Activated naive CD4-positive, alpha-beta T cell treated with anti-CD3 and anti-CD28 coated beads, Interleukin-2, amount 50 U/mL, for 24 hours (primary cell): ENCODE data around the gene PEAK1.
"Not testable (repeated sequence)": the region's sequence is repeated elsewhere in the genome, so short reads cannot be mapped to it uniquely, and the experiment has no call there.

ENCODE experiments used
- H3K27ac Mint-ChIP-seq: one replicate; pipeline ENCODE4 v1.8.0; 2021; ENCODE audit warnings: mild to moderate bottlenecking, mixed read lengths
- H3K27me3 Mint-ChIP-seq: one replicate; pipeline ENCODE4 v1.8.0; 2021; ENCODE audit warnings: mixed read lengths
- H3K36me3 Mint-ChIP-seq: one replicate; pipeline ENCODE4 v1.8.0; 2021; ENCODE audit warnings: mixed read lengths
- H3K4me1 Mint-ChIP-seq: one replicate; pipeline ENCODE4 v1.8.0; 2021; ENCODE audit warnings: mixed read lengths
- H3K4me3 Mint-ChIP-seq: one replicate; pipeline ENCODE4 v1.8.0; 2021; ENCODE audit warnings: mild to moderate bottlenecking, mixed read lengths
- H3K9me3 Mint-ChIP-seq: one replicate; pipeline ENCODE4 v1.8.0; 2021; ENCODE audit warnings: mixed read lengths

PEAK1 gene

DNA sequence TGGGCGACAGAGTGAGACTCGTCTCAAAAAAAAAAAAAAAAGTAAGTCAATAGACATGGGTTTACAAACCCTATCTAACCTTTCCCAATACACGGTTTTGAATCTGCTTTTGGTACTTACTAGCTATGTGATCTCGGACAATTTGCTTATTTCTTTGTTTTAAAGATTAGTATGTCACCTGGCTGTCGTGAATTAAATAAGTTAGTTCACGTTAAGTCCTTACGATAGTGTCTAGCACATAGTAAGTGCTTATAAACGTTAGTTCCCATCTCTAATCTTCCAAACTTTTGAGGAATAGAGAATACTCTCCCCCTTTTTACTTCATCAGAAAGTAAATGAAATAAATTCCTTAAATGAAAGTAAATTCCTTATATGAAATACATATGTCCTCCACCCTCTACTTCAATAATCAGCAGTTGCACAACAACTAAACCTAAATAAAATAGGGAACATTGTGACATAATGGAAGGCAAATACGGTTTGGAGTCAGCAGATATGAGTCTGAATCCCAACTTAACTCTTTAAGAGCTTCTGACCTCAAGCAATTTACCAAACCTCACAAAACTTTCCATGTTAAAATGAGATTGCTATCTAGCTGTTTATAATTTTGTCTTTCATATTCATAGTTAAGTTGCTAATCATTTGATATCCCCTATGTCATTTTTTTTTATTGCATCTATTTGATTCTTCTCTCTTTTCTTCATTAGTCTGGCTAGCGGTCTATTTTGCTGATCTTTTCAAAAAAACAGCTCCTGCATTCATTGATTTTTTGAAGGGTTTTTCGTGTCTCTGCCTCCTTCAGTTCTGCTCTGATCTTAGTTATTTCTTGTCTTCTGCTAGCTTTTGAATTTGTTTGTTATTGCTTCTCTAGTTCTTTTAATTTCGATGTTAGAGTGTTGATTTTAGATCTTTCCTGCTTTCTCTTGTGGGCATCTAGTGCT is 134.6 kb downstream of the PEAK1 start:
- no peaks in the 10 kb centered on the region for H3K27me3 Mint-ChIP-seq
- H3K4me1 Mint-ChIP-seq, result no peaks in the 10 kb centered on the region

DNA sequence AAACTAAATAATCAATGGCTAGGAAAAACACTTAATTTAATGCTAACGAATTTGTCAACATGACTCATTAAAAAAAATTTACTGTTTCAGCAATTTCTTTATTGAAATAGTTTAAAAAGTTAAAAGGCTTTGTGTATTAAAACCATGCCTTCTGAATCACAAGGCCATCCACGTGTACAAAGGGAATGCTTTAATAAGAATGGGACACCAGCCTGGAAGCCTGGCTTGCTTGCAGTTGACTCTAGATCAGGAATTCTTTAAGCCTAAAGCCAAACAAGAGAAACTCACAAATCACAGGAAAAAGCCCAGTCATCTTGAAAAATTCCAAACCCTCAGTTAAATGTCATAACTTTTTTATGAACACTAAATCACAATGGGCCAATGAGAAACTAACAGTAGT is 137.6 kb downstream of the PEAK1 start:
- Mint-ChIP-seq H3K4me1 (no peaks in the 10 kb centered on the region), H3K4me3 (no peak overlapping the region), H3K36me3 (peaks cover 19% of the 10 kb centered on the region)

More for the DNA sequence above, 134.6 kb downstream of the PEAK1 start:
- H3K4me3 Mint-ChIP-seq, result no peak overlapping the region
- no peak overlapping the region for H3K27ac Mint-ChIP-seq
- H3K36me3 Mint-ChIP-seq, result peaks cover 17% of the 10 kb centered on the region
- no peaks in the 10 kb centered on the region for H3K9me3 Mint-ChIP-seq

DNA sequence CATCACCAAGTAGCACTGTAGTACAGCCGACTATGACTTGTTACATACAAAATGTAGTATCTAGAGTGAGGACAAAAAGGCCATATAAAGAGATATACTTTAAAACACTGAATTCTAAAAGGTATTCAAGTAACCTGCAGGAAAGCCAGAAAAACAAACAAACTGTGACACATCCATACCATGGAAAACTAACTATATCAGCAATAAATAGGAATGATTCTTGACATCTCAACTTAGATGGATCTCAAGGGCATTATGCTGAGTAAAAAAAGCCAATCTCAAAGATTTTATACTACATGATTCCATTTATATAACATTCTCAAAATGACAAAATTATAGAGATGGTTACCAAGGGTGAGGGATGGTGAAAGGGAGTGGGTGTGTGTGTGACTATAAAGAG is 143.0 kb downstream of the PEAK1 start:
- H3K27ac Mint-ChIP-seq, result no peak overlapping the region
- H3K4me3 Mint-ChIP-seq, result no peak overlapping the region
- H3K36me3 Mint-ChIP-seq, result peaks cover 8% of the 10 kb centered on the region
- no peaks in the 10 kb centered on the region for H3K27me3 Mint-ChIP-seq
- H3K4me1 Mint-ChIP-seq, result peaks cover 6% of the 10 kb centered on the region
- H3K9me3 Mint-ChIP-seq, result no peaks in the 10 kb centered on the region

More for the DNA sequence above, 137.6 kb downstream of the PEAK1 start:
- H3K27ac Mint-ChIP-seq, result no peak overlapping the region
- no peaks in the 10 kb centered on the region for H3K9me3 Mint-ChIP-seq
- no peaks in the 10 kb centered on the region for H3K27me3 Mint-ChIP-seq

DNA sequence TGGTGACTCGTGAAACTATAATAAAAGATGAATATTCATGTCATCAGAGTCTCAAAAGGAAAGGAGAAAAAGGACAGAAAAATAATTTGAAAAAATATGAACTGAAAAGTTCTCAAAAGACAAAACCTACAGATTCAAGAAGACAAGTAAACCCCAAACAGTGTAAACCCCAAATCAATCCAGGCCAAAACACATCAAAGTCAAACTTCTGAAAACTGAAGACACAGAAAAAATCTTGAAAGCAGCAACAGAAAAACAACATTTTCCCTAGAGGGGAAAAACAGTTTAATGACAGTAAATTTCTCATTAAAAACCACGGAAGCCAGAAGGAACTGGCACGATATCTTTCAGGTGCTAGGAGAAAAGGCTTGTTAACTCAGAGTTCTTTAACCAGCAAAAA is 143.8 kb downstream of the PEAK1 start:
- no peak overlapping the region for H3K27ac Mint-ChIP-seq
- no peaks in the 10 kb centered on the region for H3K9me3 Mint-ChIP-seq

DNA sequence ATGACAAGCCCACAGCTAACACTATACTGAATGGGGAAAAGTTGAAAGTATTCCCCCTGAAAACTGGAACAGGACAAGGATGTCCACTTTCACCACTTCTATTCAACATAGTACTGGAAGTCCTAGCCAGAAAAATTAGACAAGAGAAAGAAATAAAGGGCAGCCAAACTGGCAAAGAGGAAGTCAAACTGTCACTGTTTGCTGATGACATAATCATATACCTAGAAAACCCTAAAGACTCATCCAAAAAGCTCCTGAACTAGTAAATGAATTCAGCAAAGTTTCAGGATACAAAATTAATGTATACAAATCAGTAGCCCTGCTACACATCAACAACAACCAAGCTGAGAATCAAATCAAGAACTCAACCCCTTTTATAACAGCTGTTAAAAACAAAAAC is 146.8 kb downstream of the PEAK1 start:
- H3K27me3 Mint-ChIP-seq, H3K9me3 Mint-ChIP-seq, H3K4me1 Mint-ChIP-seq: not testable (repeated sequence)

More for the DNA sequence above, 143.8 kb downstream of the PEAK1 start:
- Mint-ChIP-seq H3K4me1 (peaks cover 6% of the 10 kb centered on the region), H3K27me3 (no peaks in the 10 kb centered on the region), H3K36me3 (peaks cover 8% of the 10 kb centered on the region), H3K4me3 (no peak overlapping the region)

DNA sequence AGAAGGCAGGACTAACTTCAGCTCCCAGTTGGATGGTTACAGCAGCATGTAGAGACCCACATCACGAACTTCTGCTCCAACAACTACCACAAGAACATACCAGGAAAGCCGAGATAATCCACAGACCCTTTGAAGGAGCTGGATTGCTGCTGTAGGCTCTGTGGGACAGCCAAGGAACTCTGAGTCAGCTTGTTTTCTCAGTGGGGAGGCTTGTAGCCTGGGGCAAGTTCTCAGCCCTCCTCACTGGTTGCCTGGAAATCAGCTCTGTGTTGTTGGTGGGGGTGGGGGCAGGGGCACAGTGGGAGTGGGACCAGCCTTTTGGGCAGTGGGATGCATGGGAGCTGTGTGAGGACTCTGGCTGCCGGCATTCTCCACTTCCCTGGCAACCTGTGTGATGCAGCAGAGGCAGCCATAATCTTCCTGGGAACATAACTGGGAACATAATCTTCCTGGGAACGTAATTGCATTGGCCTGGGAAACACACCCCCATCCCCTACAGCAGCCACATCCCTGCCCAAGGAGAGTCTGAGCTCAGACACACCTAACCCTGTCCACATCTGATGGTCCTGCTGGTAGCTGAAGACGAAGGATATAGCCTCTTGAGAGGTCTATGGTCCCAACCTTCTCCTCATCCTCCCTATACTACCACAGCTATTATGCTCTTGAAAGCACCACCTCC is 153.1 kb downstream of the PEAK1 start:
- H3K36me3 Mint-ChIP-seq, result peaks cover 10% of the 10 kb centered on the region
- no peaks in the 10 kb centered on the region for H3K9me3 Mint-ChIP-seq
- H3K27me3 Mint-ChIP-seq, result no peaks in the 10 kb centered on the region
- H3K4me3 Mint-ChIP-seq, result no peak overlapping the region
- no peak overlapping the region for H3K27ac Mint-ChIP-seq
- no peaks in the 10 kb centered on the region for H3K4me1 Mint-ChIP-seq

More for the DNA sequence above, 146.8 kb downstream of the PEAK1 start:
- H3K36me3 Mint-ChIP-seq, H3K4me3 Mint-ChIP-seq, H3K27ac Mint-ChIP-seq: not testable (repeated sequence)

DNA sequence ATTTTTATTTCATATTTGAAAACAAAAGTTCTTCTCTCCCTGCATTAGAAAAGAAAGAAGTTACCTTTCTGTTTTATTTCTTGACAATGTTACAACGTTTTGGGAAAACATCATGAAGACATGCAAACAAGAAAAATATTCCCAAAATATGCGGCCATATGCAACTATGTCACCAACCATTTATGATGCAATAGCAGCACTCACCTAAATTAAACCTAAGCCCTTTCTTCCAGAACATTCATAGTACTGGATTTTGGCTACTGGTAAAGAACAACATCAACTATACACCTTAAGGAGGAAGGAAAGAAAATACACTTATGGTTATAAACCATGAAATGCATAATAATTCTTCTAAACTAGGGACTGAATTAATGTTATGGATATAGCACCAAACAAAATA is 164.5 kb downstream of the PEAK1 start:
- Mint-ChIP-seq H3K27ac (no peak overlapping the region), H3K36me3 (peaks cover 11% of the 10 kb centered on the region), H3K9me3 (no peaks in the 10 kb centered on the region), H3K27me3 (no peaks in the 10 kb centered on the region), H3K4me1 (no peaks in the 10 kb centered on the region), H3K4me3 (no peak overlapping the region)

DNA sequence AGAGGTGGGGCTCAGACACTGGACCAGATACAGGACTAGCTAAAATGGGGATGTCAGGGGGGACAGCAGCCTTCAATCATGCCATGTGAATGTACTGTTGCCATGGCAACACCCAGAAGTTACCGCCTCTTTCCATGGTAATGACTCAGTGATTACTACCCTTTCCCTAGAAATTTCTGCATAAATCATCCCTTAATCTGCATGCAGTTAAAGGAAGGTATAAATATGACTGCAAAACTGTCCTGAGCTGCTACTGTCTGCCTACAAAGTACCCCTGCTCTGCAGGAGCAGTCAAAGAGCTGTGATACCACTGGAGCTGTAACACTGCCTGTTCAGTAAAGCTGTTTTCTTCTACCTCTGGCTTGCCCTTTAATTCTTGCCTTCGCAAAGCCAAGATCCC is 168.2 kb downstream of the PEAK1 start:
- H3K4me3 Mint-ChIP-seq, result no peak overlapping the region
- H3K36me3 Mint-ChIP-seq, result peaks cover 4% of the 10 kb centered on the region
- no peaks in the 10 kb centered on the region for H3K9me3 Mint-ChIP-seq
- H3K4me1 Mint-ChIP-seq, result no peaks in the 10 kb centered on the region
- no peak overlapping the region for H3K27ac Mint-ChIP-seq
- no peaks in the 10 kb centered on the region for H3K27me3 Mint-ChIP-seq

DNA sequence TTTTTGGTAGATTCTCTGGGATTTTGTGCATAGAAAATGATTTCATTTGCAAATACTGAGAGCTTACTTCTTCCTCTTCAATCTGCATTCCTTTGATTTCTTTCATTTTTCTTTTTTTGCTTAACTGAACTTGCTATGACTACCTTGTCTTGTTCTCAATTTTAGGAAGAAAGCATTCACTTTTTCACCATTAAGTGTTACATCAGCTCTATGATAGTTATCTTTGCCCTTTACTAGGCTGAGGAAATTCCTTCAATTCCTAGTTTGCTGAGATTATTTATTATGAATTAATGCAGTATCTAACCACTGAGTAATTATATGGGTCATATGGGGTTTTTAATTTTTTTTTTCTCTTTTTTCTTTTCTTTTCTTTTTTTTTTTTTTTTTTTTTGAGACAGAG is 172.8 kb downstream of the PEAK1 start:
- Mint-ChIP-seq H3K27me3 (no peaks in the 10 kb centered on the region), H3K36me3 (no peaks in the 10 kb centered on the region), H3K4me1 (peaks cover 5% of the 10 kb centered on the region), H3K4me3 (no peak overlapping the region), H3K9me3 (no peaks in the 10 kb centered on the region), H3K27ac (no peak overlapping the region)

DNA sequence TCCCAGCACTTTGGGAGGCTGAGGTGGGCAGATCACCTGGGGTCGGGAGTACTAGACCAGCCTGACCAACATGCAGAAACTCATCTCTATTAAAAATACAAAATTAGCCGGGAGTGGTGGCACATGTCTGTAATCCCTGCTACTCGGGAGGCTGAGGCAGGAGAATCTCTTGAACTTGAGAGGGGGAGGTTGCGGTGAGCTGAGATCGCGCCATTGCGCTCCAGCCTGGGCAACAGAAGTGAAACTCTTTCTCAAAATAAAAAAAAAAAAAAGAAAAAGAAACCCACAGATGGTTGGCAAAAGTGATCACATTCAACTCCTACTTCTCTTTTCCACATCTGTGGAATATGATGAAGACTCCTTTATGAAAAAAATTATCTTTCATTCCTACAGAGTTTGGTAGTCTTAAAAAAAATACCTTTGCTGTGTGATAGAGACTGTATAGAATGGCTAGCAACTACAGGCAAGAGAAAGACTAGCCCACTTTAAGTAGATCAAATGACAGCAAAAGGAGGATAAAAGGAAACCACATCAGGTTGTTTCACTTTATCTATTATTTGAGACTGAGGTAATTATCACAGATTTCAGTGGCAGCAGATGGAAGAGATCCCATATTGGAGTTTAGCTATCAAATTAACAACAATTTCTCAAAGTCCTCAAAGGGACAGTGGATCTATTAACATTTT is 176.0 kb downstream of the PEAK1 start:
- H3K27ac Mint-ChIP-seq, result no peak overlapping the region

DNA sequence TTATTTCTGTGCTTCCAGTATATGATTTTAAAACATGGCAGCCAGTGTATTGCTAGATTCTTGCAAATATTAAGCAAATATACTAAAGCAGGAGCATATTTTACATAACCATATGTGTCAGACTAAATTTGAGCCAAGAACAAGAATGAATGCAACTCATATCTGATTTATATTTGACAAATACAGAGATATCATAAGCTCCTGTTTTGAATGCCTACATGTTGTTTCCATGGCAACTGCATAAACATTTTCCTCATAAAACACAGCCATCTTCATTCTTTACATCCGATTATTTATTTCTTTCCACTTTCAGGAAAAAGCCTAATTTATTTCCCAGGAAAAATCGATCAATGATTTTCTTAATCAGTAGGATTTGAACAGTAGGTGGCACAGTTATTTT is 176.8 kb downstream of the PEAK1 start:
- H3K9me3 Mint-ChIP-seq, result no peaks in the 10 kb centered on the region
- H3K27me3 Mint-ChIP-seq, result no peaks in the 10 kb centered on the region
- no peak overlapping the region for H3K27ac Mint-ChIP-seq
- peaks cover 5% of the 10 kb centered on the region for H3K4me1 Mint-ChIP-seq
- H3K36me3 Mint-ChIP-seq, result peaks cover 4% of the 10 kb centered on the region
- H3K4me3 Mint-ChIP-seq, result no peak overlapping the region

More for the DNA sequence above, 176.0 kb downstream of the PEAK1 start:
- peaks cover 5% of the 10 kb centered on the region for H3K4me1 Mint-ChIP-seq
- H3K9me3 Mint-ChIP-seq, result no peaks in the 10 kb centered on the region
- no peak overlapping the region for H3K4me3 Mint-ChIP-seq
- no peaks in the 10 kb centered on the region for H3K27me3 Mint-ChIP-seq
- peaks cover 1% of the 10 kb centered on the region for H3K36me3 Mint-ChIP-seq

DNA sequence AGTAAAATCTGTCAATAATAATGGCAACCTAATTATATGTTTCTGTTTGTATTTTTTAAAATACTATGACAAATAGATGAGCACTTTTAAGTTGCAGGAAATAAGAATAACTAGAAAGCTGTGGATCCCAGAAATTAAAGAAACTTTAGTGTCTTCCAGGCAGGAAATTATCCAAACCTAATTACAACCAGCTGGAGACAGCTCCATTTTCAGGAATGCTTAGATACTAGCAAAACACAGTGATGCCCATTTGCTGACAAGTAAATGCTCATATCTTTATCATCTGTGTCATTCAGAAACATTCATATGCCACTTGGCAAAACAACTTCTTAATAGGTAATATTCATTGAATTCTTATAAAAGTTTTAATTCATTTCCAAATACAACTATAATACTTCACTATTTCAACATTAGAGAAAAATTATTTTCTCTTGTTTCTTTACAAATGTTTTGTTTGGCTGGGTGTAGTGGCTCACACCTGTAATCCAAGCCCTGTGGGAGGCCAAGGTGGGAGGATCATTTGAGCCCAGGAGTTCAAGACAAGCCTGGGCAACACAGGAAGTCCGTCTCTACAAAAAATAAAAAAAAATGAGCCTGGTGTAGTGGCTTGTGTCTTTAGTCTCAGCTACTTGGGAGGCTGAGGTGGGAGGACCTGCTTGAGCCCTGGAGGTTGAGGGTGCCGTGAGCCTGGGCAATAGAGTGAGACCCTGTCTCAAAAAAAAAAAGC is 179.9 kb downstream of the PEAK1 start:
- no peaks in the 10 kb centered on the region for H3K27me3 Mint-ChIP-seq
- H3K4me3 Mint-ChIP-seq, result no peak overlapping the region
- H3K36me3 Mint-ChIP-seq, result peaks cover 18% of the 10 kb centered on the region
- H3K27ac Mint-ChIP-seq, result no peak overlapping the region
- H3K4me1 Mint-ChIP-seq, result peaks cover 5% of the 10 kb centered on the region
- H3K9me3 Mint-ChIP-seq, result no peaks in the 10 kb centered on the region

DNA sequence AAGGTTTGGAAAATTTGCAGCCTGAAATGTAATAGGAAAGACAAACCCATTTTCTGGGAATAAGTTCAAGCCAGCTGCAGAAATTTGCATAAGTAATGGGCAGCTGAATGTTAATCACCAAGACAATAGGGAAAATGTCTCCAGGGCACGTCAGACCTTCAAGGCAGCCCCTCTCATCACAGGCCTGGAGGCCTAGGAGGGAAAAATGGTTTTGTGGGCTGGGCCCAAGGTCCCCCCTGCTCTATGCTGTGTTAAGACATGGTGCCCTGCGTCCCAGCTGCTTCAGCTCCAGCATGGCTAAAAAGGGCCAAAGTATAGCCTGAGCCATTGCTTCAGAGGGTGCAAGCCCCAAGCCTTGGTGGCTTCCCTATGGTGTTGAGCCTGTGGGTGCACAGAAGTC is 184.3 kb downstream of the PEAK1 start:
- Mint-ChIP-seq H3K36me3 (peaks cover 22% of the 10 kb centered on the region), H3K4me1 (peaks cover 7% of the 10 kb centered on the region), H3K27ac (no peak overlapping the region), H3K9me3 (no peaks in the 10 kb centered on the region), H3K4me3 (no peak overlapping the region), H3K27me3 (no peaks in the 10 kb centered on the region)

DNA sequence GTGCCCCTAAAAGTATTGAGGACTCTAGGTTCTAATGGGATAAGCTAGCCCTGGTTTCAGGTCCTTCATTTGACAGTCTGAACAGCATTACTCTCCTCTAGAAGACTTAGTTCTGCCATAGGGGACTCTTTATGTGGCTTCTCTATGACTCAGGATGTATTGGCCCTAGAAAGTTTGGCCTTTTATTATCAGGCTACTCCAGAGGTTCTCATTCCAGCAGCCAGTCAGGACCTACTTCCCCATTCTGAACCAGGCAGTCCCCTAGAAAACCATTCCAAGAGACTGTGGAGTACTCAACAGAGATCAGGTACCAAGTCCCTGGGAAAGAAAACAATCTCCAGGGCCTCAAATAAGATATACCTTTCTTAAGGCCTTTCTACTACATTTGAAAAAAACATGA is 191.1 kb downstream of the PEAK1 start:
- H3K4me1 Mint-ChIP-seq, result peaks cover 25% of the 10 kb centered on the region
- H3K4me3 Mint-ChIP-seq, result no peak overlapping the region
- H3K9me3 Mint-ChIP-seq, result no peaks in the 10 kb centered on the region
- no peak overlapping the region for H3K27ac Mint-ChIP-seq
- no peaks in the 10 kb centered on the region for H3K27me3 Mint-ChIP-seq
- peaks cover 4% of the 10 kb centered on the region for H3K36me3 Mint-ChIP-seq

DNA sequence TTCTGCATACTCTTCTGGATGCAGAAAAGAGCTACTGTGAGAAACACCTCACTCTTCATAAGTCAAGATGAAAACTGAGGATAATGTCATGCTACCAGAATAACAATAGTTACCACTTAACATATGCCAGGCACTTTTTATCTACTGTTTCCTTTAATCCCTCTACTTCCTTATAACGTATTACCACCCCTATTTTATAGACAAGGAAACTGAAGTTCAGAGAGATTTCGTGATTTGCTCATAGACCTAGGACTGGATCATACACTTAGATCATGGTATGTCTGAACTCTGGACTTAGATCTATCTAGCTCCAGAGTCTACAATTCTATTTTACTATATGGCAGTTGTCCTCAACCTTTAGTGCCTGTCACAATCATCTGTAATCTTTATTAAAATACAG is 193.3 kb downstream of the PEAK1 start:
- Mint-ChIP-seq H3K9me3 (no peaks in the 10 kb centered on the region), H3K4me1 (peaks cover 18% of the 10 kb centered on the region), H3K36me3 (peaks cover 1% of the 10 kb centered on the region), H3K27ac (no peak overlapping the region), H3K27me3 (no peaks in the 10 kb centered on the region), H3K4me3 (no peak overlapping the region)
